Measurements from ENCODE around the gene BID.

Gene BID

GRCh38 chr22:17705951-17706900, 68.0 kb downstream of the BID start:
- ATAC-seq (ENCODE audit: insufficient read depth, low read depth) = peak; percentile 99
- Histone ChIP-seq H3K4me3 (ENCODE audit: low read depth in 1 of 2, low read length in 2 of 2) (peak overlapping the region; percentile 5 to 48; a peak in 3 of 4 replicates), H3K27me3 (ENCODE audit: insufficient read depth, low read length, poor library complexity) (no peaks in the 10 kb centered on the region), H2AFZ (ENCODE audit: low read depth, low read length) (peak overlapping the region; percentile 70), H3K36me3 (ENCODE audit: insufficient read depth, low read length) (peaks cover 11% of the 10 kb centered on the region; the same call in 1 of the 2 replicates), H3K79me2 (ENCODE audit: insufficient read depth, low read length) (peaks cover 22% of the 10 kb centered on the region), H3K4me2 (ENCODE audit: insufficient read depth, low read length) (peak overlapping the region; percentile 60), H3K4me1 (ENCODE audit: insufficient read depth, low read length) (peaks cover 31% of the 10 kb centered on the region), H3K9me3 (ENCODE audit: insufficient read depth, low read length, severe bottlenecking) (no peaks in the 10 kb centered on the region), H3K27ac (ENCODE audit: low read length) (peak overlapping the region; percentile 85), H4K20me1 (ENCODE audit: insufficient read depth, low read length) (no peaks in the 10 kb centered on the region), H3K9ac (ENCODE audit: low read depth, low read length) (peak overlapping the region; percentile 52)
- TF ChIP-seq CTCF (IDR thresholded peaks at IDR 0.05; ENCODE audit: borderline replicate concordance, extremely low read depth, low read length, poor library complexity, severe bottlenecking) = no peak
- no peak for TF ChIP-seq EZH2 (IDR thresholded peaks at IDR 0.05; ENCODE audit: borderline replicate concordance, low read depth, low read length, severe bottlenecking)
- peak; percentile 83 for DNase-seq

GRCh38 chr22:17705546-17705945, 68.7 kb downstream of the BID start:
- Histone ChIP-seq H3K4me1 (ENCODE audit: insufficient read depth, low read length) (peaks cover 31% of the 10 kb centered on the region), H3K27ac (ENCODE audit: low read length) (peak overlapping the region; percentile 85), H3K9ac (ENCODE audit: low read depth, low read length) (peak overlapping the region; percentile 52), H2AFZ (ENCODE audit: low read depth, low read length) (peak overlapping the region; percentile 70), H3K4me3 (ENCODE audit: low read depth in 1 of 2, low read length in 2 of 2) (peak overlapping the region in 1 of 2 experiments; percentile 48; a peak in 2 of 4 replicates), H4K20me1 (ENCODE audit: insufficient read depth, low read length) (no peaks in the 10 kb centered on the region), H3K4me2 (ENCODE audit: insufficient read depth, low read length) (peak overlapping the region; percentile 60), H3K79me2 (ENCODE audit: insufficient read depth, low read length) (peaks cover 22% of the 10 kb centered on the region), H3K27me3 (ENCODE audit: insufficient read depth, low read length, poor library complexity) (no peaks in the 10 kb centered on the region), H3K36me3 (ENCODE audit: insufficient read depth, low read length) (peaks cover 11% of the 10 kb centered on the region; the same call in 1 of the 2 replicates), H3K9me3 (ENCODE audit: insufficient read depth, low read length, severe bottlenecking) (no peaks in the 10 kb centered on the region)
- ATAC-seq (ENCODE audit: insufficient read depth, low read depth) (no peak), DNase-seq (no peak)
- TF ChIP-seq CTCF (IDR thresholded peaks at IDR 0.05; ENCODE audit: borderline replicate concordance, extremely low read depth, low read length, poor library complexity, severe bottlenecking) (no peak), EZH2 (IDR thresholded peaks at IDR 0.05; ENCODE audit: borderline replicate concordance, low read depth, low read length, severe bottlenecking) (no peak)

GRCh38 chr22:17703811-17704210, 70.5 kb downstream of the BID start:
- Histone ChIP-seq H3K9ac (ENCODE audit: low read depth, low read length) (no peak overlapping the region), H2AFZ (ENCODE audit: low read depth, low read length) (no peak overlapping the region), H3K9me3 (ENCODE audit: insufficient read depth, low read length, severe bottlenecking) (no peaks in the 10 kb centered on the region), H3K27ac (ENCODE audit: low read length) (no peak overlapping the region), H3K27me3 (ENCODE audit: insufficient read depth, low read length, poor library complexity) (no peaks in the 10 kb centered on the region), H3K79me2 (ENCODE audit: insufficient read depth, low read length) (peaks cover 19% of the 10 kb centered on the region), H3K36me3 (ENCODE audit: insufficient read depth, low read length) (peaks cover 11% of the 10 kb centered on the region; the same call in 1 of the 2 replicates), H3K4me1 (ENCODE audit: insufficient read depth, low read length) (peaks cover 31% of the 10 kb centered on the region), H3K4me3 (ENCODE audit: low read depth in 1 of 2, low read length in 2 of 2) (no peak overlapping the region), H3K4me2 (ENCODE audit: insufficient read depth, low read length) (no peak overlapping the region), H4K20me1 (ENCODE audit: insufficient read depth, low read length) (no peaks in the 10 kb centered on the region)
- TF ChIP-seq EZH2 (IDR thresholded peaks at IDR 0.05; ENCODE audit: borderline replicate concordance, low read depth, low read length, severe bottlenecking) (no peak), CTCF (IDR thresholded peaks at IDR 0.05; ENCODE audit: borderline replicate concordance, extremely low read depth, low read length, poor library complexity, severe bottlenecking) (no peak)
- ATAC-seq (ENCODE audit: insufficient read depth, low read depth) (no peak), DNase-seq (no peak)
